Endothelial cell of umbilical vein (primary cell): ENCODE measurements around the gene SORCS2. TPM values are rescaled to one million over a fixed set of nuclear protein-coding genes. Genes with fewer than 3 reads are reported as not detected.

Experiments used
- BruUV-seq: library from RNA; stranded (reverse); fragments of 400-500 nt; replicated peaks from 2 replicates; lab custom pipeline; 2021; lab: Mats Ljungman, UMichigan
- CTCF ChIA-PET: fragments of 300-600, 350-600 bp; sonication (Branson Sonifier 250); formaldehyde crosslinking; loops from one replicate; lab custom pipeline; 2021; ENCODE audit warnings: antibody characterized with exemption, inconsistent platforms; lab: Charles Lee
- POLR2A ChIA-PET: fragments of 300-600, 350-600 bp; sonication (Branson Sonifier 250); formaldehyde crosslinking; loops from one replicate; lab custom pipeline; 2021; ENCODE audit warnings: antibody characterized with exemption, inconsistent platforms; lab: Charles Lee
- DNase-seq: peaks from one replicate; pipeline ENCODE4 v3.0.0-alpha.2; 2011; ENCODE audit warnings: low read depth, low spot score
- FAIRE-seq: peaks from 2 replicates; lab custom pipeline; 2011; peaks lifted over from hg19 to GRCh38; lab: Jason Lieb, UNC
- H2AFZ ChIP-seq: 2 replicates; pipeline ENCODE4 v1.6.0; 2012; ENCODE audit warnings: low read depth, low read length, control low read depth, inconsistent platforms
- H3K27ac ChIP-seq: 2 replicates; pipeline ENCODE4 v1.5.1; 2011; ENCODE audit warnings: low read depth, mild to moderate bottlenecking, control low read depth, low read length, moderate library complexity; ENCODE audit not compliant: insufficient read depth
- H3K27me3 ChIP-seq, 2 experiments: 2 replicates each; pipeline versions ENCODE4 v1.6.0 to v1.6.1; 2011; ENCODE audit warnings: low read length in 2 of 2, mixed read lengths in 1 of 2; ENCODE audit not compliant: control insufficient read depth in 2 of 2, insufficient read depth in 2 of 2
- H3K36me3 ChIP-seq, 2 experiments: 2 replicates in 1 of 2; 3 replicates in 1 of 2; pipeline ENCODE4 v1.5.1; 2011; ENCODE audit warnings: low read length in 2 of 2, mild to moderate bottlenecking in 1 of 2, moderate library complexity in 1 of 2; ENCODE audit not compliant: control insufficient read depth in 2 of 2, insufficient read depth in 2 of 2; ENCODE audit errors: extremely low read depth in 1 of 2
- H3K4me1 ChIP-seq: 3 replicates; pipeline ENCODE4 v1.5.1; 2011; ENCODE audit warnings: mild to moderate bottlenecking, low read length; ENCODE audit not compliant: control insufficient read depth, insufficient read depth; ENCODE audit errors: extremely low read depth
- H3K4me2 ChIP-seq: 2 replicates; pipeline ENCODE4 v1.6.1; 2011; ENCODE audit warnings: low read length, control low read depth, mixed read lengths; ENCODE audit not compliant: insufficient read depth
- H3K4me3 ChIP-seq, 3 experiments: fragments of 200-600 bp in 1 of 3; sonication (generic), shearing (Covaris generic) in 1 of 3; replicated peaks in 1 of 3; 2 replicates each; pipeline ENCODE4 v1.5.1; 2011 to 2016; ENCODE audit warnings: control low read depth in 3 of 3, low read length in 3 of 3, mild to moderate bottlenecking in 2 of 3, inconsistent platforms in 1 of 3, low read depth in 1 of 3, moderate library complexity in 1 of 3; ENCODE audit not compliant: insufficient read depth in 1 of 3
- H3K79me2 ChIP-seq: 2 replicates; pipeline ENCODE4 v1.6.0; 2012; ENCODE audit warnings: low read length, inconsistent platforms; ENCODE audit not compliant: control insufficient read depth, insufficient read depth
- H3K9ac ChIP-seq: replicated peaks from 2 replicates; pipeline ENCODE3; 2011; ENCODE audit warnings: low read length, control low read depth; ENCODE audit not compliant: insufficient read depth; ENCODE audit errors: extremely low read depth
- H3K9me1 ChIP-seq: replicated peaks from 3 replicates; pipeline ENCODE4 v1.6.0; 2011; ENCODE audit warnings: mild to moderate bottlenecking, low read length; ENCODE audit not compliant: control insufficient read depth, insufficient read depth; ENCODE audit errors: extremely low read depth
- H3K9me3 ChIP-seq: replicated peaks from 2 replicates; pipeline ENCODE4 v1.5.1; 2012; ENCODE audit warnings: low read length, inconsistent platforms; ENCODE audit not compliant: control insufficient read depth, insufficient read depth
- H4K20me1 ChIP-seq: replicated peaks from 2 replicates; pipeline ENCODE3; 2011; ENCODE audit warnings: mild to moderate bottlenecking, low read length; ENCODE audit not compliant: control insufficient read depth, insufficient read depth; ENCODE audit errors: extremely low read depth
- FOS ChIP-seq: IDR thresholded peaks from 2 replicates; pipeline ENCODE4 v1.6.1; 2011; ENCODE audit warnings: mild to moderate bottlenecking, low read length, moderate library complexity, borderline replicate concordance; ENCODE audit not compliant: insufficient read depth
- GATA2 ChIP-seq: IDR thresholded peaks from 2 replicates; pipeline ENCODE4 v1.7.0; 2011; ENCODE audit warnings: low read depth, mild to moderate bottlenecking, moderate library complexity, mixed read lengths, low read length; ENCODE audit not compliant: insufficient read length, insufficient read depth
- JUN ChIP-seq: IDR thresholded peaks from 2 replicates; pipeline ENCODE4 v1.6.1; 2011; ENCODE audit warnings: borderline replicate concordance, low read depth; ENCODE audit not compliant: insufficient read length, insufficient read depth
- MAX ChIP-seq: IDR thresholded peaks from 2 replicates; pipeline ENCODE4 v1.6.1; 2011; ENCODE audit not compliant: insufficient read depth, insufficient read length
- MYC ChIP-seq: IDR thresholded peaks from one replicate; pipeline ENCODE4 v1.6.1; 2011; ENCODE audit warnings: mild to moderate bottlenecking, low read depth, low read length
- POLR2AphosphoS5 ChIP-seq: IDR thresholded peaks from 2 replicates; pipeline ENCODE4 v1.6.1; 2012; ENCODE audit warnings: low read depth, mild to moderate bottlenecking, control low read depth, low read length, moderate library complexity; ENCODE audit not compliant: insufficient read depth
- dilution Hi-C: fragments of 300-500 bp; cut with MboI; formaldehyde crosslinking; loops from one replicate; pipeline ENCODE4 v1.15.0; 2019; ENCODE audit warnings: low sequenced_read_pairs; ENCODE audit not compliant: extremely low pct_ligation_motif_present
- intact Hi-C: fragments of 100-400 bp; cut with micrococcal nuclease; formaldehyde crosslinking; loops from one replicate; pipeline ENCODE4 v1.10.0; 2022
- polyA plus RNA-seq, 4 experiments: library from polyadenylated mRNA; depleted of rRNA in 3 of 4; stranded (reverse) in 3 of 4; unstranded in 1 of 4; fragments of >200 nt; gene quantifications; 2 replicates each; pipeline versions ENCODE4 v1.2.1 to v1.2.3, GENCODE V29; 2011 to 2012; ENCODE audit warnings: missing spikeins in 1 of 4
- total RNA-seq: library from RNA; stranded (reverse); gene quantifications from 2 replicates; pipeline ENCODE4 v1.2.3, GENCODE V29; 2021
- TF ChIP-seq, protein P1 (sequence below), 2 donors: IDR thresholded peaks; 1 replicate in 1 of 2; 2 replicates in 1 of 2; pipeline ENCODE4 v1.5.1; 2011; ENCODE audit warnings: low read length in 2 of 2, mild to moderate bottlenecking in 2 of 2, moderate library complexity in 2 of 2, control low read depth in 1 of 2, inconsistent platforms in 1 of 2, low read depth in 1 of 2; ENCODE audit not compliant: insufficient read depth in 1 of 2; ENCODE audit errors: extremely low read depth in 1 of 2

SORCS2 gene
- total and polyA plus RNA-seq, 2 donors (not counting 3 experiments of a cell fraction or from before 2014, with no cell fraction given) = not detected

- no peaks in the 10 kb centered on the region for H3K4me1 ChIP-seq
- H3K9ac ChIP-seq = no peak overlapping the region
- H3K4me2 ChIP-seq = no peak overlapping the region
- no peak overlapping the region for H3K27ac ChIP-seq
- H3K27me3 ChIP-seq = no peaks in the 10 kb centered on the region
- H3K79me2 ChIP-seq = no peaks in the 10 kb centered on the region
- POLR2A ChIA-PET = no interaction called here
- no peak overlapping the region for H2AFZ ChIP-seq
- intact Hi-C loops (no loop called here), dilution Hi-C loops (no loop called here)
- CTCF ChIA-PET = no interaction called here
- no peak for TF ChIP-seq POLR2AphosphoS5
- TF ChIP-seq, protein P1, sequence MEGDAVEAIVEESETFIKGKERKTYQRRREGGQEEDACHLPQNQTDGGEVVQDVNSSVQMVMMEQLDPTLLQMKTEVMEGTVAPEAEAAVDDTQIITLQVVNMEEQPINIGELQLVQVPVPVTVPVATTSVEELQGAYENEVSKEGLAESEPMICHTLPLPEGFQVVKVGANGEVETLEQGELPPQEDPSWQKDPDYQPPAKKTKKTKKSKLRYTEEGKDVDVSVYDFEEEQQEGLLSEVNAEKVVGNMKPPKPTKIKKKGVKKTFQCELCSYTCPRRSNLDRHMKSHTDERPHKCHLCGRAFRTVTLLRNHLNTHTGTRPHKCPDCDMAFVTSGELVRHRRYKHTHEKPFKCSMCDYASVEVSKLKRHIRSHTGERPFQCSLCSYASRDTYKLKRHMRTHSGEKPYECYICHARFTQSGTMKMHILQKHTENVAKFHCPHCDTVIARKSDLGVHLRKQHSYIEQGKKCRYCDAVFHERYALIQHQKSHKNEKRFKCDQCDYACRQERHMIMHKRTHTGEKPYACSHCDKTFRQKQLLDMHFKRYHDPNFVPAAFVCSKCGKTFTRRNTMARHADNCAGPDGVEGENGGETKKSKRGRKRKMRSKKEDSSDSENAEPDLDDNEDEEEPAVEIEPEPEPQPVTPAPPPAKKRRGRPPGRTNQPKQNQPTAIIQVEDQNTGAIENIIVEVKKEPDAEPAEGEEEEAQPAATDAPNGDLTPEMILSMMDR (IDR thresholded peaks at IDR 0.05; ENCODE audit: extremely low read depth in 1 of 2, insufficient read depth in 1 of 2, low read depth in 1 of 2, low read length in 2 of 2) = no peak
- no peak for TF ChIP-seq JUN
- TF ChIP-seq GATA2 = no peak
- TF ChIP-seq MAX = no peak
- no peak for TF ChIP-seq FOS
- TF ChIP-seq MYC = no peak
- no peaks in the 10 kb centered on the region for H3K36me3 ChIP-seq
- no peaks in the 10 kb centered on the region for H3K9me1 ChIP-seq
- BruUV-seq = no TSS peak
- H4K20me1 ChIP-seq = no peaks in the 10 kb centered on the region
- FAIRE-seq = no peak
- no peak for DNase-seq
- no peak overlapping the region for H3K4me3 ChIP-seq
- H3K9me3 ChIP-seq = peaks cover under 1% of the 10 kb centered on the region
Measured at GRCh38 chr4:7444314-7444713, 252.0 kb downstream of the SORCS2 start.
